ENCODE measurements around the gene PSMA2.
A peak's percentile ranks its signal among the peaks of the same experiment; 100 is the strongest.

The PSMA2 gene

DNA sequence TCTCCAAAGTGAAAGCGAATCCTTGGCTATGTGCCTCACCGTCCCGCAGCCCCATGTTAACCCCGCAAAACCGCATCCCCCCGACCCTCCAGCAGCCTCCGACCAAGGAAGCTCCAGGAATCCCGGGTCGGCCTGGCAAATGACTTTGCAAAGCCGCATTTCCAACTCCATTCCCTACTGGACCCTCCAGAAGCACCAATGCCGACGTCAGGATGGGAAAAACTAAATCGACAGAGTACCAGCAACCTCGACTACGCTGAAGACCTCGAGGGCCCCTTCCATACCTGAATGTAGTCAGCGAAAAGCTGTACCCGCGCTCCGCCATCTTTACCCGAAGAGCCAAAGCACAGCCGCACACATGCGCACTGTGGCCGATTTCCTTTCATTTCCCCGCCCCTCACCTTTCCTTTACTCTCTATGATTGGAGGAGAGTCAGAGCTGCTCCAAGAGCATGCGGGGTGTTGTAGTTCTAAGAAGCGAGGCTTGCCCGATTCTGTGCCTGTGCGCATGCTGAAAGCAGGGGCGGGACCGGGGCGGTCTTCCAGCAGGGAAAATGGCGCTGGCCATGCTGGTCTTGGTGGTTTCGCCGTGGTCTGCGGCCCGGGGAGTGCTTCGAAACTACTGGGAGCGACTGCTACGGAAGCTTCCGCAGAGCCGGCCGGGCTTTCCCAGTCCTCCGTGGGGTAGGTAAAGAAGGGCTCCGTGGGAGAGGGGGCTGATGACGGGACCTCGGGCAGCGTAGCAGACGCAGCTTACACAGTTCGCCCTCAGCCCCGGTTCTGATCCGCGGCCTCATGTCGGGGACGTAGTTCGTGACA is at the start of gene PSMA2, which contains the start of gene MRPL32:
TSS of gene PSMA2 (minus strand) at position 341 of the 818 bp plus-strand sequence. CDS start at position 325, 16 bp downstream.
TSS of gene MRPL32 (plus strand) at position 543 of the 818 bp plus-strand sequence. CDS start at position 554, 11 bp downstream.
- peak; percentile 93 for DNase-seq

DNA sequence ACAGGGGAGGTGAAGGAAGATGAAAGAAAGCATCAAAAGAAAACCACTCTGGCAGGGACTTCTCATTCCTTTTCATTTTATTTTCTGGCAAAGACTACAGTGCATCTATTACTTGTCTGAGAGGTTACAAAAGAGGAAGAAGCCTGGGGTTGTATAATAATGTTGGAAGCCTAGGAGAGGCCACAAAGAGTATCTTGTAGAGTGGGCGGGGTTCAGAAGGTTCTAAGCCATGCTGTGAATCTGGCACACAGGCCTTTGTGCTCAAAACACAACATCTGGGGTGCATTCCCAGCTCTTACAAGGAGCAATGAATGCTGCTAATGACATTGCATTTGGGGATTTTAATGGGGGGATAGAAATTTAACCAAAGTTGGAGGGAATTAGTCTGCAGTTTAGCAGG is 49.6 kb upstream of the PSMA2 start:
- no peak for DNase-seq

DNA sequence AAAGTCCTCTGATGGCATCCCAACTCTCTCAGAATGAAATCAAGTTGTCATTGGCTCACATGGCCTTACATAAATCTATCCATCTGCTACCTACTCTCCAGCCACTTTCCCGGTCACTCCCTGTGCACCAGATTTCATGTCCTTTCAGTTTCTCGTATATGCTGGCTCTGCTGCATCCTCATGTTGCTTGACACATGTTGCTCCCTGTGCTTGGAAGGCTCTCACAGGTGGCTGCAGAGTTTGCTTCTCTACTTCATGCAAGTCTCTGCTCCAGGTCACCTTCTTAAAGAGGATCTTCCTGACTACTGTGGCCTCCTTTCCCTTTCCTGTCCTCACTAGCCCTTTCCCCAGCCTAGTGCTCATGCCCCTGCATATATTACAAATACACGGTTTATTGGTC is 48.5 kb upstream of the PSMA2 start:
- DNase-seq = no peak

DNA sequence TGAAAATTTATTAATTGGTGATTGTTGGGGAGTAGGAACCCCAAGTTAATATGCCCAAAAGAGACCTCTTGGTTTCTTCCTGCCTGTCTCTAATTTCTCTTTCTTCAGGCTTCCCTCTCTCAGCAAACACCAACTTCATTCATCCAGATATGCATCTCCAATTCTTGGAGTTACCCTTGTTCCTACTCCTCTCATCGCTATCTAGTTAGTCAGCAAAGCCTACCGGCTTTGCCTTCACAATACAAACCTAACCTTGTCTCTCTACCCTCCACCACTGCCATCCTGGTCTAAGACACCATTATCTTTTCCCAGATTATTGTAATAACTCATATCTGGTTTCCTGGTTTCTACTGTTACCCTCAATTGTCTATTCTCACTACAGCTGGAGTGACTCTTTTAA is 48.1 kb upstream of the PSMA2 start:
- no peak for DNase-seq

GRCh38 chr7:42978496-42978895 is 46.5 kb upstream of the PSMA2 start:
- no peak for DNase-seq

- DNase-seq = no peak
Measured at GRCh38 chr7:42976371-42976770, 44.4 kb upstream of the PSMA2 start.

- no peak for DNase-seq
Measured at GRCh38 chr7:42972699-42973500, 40.9 kb upstream of the PSMA2 start.

GRCh38 chr7:42967391-42967790 is 35.4 kb upstream of the PSMA2 start:
- DNase-seq = no peak

DNA sequence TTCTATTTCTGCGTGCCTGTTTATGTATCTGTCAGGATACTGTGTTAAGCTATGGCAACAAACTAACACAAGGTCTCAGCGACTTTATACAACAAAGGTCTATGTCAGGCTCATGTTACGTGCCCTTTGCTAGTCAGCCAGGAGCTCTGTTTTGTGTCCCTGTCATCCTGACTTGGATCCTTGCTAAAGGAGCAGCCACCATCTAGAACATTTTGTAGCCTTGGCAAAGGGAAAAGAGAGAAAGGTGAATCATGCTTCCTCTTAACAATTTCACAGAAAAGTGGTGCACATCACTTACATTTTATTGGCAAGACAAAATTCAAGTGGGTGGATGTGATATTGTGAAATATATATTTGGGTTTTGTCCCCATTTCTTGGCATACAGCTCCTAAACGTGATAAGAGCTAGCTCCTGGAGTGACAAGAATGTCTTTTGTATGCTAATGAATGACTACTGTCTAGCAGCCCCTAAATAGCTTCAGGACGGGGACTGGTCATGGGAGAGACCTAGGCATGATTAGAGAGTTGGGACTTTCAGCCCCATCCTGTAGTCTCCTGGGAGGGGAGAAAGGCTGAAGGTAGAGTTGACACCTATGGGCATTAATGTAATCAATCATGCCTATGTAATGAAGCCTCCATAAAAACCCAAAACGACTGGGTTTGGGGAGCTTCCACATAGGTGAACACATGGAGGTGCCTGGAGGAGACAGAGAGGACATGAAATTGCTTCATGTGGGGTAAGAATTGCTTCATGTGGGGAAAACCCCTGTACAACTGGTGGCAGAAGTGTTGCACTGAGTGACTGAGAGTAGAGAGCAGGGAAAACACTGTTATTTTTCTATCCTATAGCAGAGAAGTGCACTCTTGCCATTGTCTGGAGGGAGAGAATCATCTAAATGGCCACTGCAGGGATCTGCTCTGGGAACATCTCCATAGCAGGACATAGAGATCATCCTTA is 33.2 kb upstream of the PSMA2 start:
- no peak for DNase-seq

DNA sequence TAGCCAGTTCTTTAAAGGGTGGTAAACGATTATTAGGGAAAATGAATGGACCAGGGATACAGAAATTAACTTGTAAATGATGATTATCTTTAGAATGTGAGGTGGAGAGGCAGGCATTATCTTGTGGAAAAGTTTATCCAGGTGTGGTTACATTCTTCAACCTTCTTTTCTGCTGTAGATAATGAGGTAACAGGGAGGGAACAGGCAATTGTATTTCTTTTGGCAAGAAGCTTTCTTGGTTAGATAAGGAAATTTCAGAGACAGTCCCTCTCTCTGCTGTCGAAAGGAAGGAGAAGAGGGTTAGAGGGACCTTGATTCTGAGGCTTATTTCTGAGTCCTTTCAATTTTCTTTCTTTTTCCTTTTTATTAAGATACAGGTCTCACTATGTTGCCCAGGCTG is 32.3 kb upstream of the PSMA2 start:
- no peak for DNase-seq

- no peak for DNase-seq
Measured at GRCh38 chr7:42961170-42961569, 29.2 kb upstream of the PSMA2 start.

GRCh38 chr7:42960762-42961161 is 28.8 kb upstream of the PSMA2 start:
- no peak for DNase-seq

DNA sequence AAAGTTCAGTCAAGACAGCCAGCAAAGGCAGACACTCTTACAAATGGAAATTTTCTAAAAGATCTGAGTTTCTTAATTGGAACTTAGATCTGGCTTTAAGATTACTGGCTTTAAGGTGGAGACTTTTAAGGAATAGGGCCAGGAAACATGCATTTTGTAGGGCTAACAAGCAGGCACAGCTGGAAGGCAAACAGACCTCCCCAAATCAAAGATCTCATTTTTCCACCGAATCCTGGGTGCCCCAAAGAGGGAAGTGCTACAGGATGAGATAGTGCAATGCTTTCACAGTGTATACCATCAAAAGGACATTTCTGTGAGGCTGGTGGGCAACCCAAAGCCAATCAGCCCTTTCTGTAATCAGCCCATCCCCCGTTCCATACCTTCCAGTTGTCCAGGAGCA is 27.6 kb upstream of the PSMA2 start:
- DNase-seq = no peak

- DNase-seq = no peak
Measured at GRCh38 chr7:42956062-42956461, 24.1 kb upstream of the PSMA2 start.

DNA sequence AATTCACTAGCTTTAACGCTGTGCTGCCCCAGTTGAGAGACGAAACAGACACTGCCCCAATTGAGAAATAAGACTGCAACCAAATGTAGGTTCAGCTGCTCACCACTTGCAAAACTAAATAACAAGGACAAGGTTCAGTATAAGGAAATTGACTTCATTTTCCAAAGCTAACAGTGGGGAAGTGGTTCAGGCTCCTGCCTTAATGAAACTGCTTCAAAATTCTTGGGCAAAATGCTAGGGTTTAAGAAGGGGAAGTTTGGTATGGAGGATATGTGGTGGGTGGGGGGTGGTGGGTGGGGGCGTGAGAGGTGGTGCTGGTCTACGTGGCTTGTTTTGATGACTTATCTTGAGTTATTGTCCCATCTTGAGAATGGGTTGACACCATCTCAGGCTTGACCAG is 22.0 kb upstream of the PSMA2 start:
- DNase-seq = no peak

- DNase-seq = no peak
Measured at GRCh38 chr7:42952328-42952727, 20.4 kb upstream of the PSMA2 start.

DNA sequence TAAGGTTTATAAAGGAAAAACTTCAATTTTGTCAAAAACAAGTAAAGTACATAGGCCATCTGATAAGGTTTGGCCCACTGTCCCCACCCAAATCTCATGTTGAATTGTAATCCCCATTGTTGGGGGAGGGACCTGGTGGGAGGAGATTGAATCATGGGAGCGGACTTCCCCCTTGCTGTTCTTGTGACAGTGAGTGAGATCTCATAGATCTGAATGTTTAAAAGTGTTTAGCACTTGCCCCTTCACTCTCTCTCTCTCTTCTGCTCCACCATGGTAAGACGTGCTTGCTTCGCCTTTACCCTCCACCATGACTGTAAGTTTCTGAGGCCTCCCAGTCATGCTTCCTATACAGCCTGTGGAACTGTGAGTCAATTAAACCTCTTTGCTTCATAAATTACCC is 18.4 kb upstream of the PSMA2 start:
- no peak for DNase-seq

DNA sequence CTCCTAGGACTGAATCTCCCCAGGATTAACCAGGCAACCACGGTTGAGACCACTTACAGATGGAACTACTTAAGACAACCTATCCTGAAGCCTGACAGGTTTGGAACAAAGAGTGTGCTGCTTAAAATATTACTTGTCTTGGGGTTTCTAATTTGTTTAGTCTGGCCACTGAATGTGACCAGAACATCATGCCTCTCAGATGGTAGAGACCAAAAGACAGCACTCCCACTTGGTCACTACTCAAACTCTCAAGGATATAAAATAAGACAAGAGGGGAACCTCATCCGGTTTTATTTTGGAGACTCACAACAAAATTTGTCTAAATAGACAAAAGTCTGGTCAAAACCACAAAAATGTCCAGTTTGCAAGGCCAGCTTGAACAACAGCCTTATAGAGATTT is 15.5 kb upstream of the PSMA2 start:
- no peak for DNase-seq

DNA sequence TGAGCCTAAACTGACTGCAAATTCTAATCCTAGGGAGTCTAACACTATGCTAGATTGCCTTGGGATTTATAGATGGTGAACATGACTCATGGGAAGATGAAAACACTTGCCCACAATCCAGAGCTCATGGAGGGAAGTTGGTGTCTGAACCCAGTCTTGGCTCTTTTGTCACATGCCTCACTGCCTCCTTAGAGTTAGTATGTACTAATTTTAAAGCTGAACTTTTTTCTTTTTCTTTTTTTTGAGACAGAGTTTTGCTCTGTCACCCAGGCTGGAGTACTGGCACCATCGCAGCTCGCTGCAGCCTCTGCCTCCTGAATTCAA is 14.6 kb upstream of the PSMA2 start:
- no peak for DNase-seq

DNA sequence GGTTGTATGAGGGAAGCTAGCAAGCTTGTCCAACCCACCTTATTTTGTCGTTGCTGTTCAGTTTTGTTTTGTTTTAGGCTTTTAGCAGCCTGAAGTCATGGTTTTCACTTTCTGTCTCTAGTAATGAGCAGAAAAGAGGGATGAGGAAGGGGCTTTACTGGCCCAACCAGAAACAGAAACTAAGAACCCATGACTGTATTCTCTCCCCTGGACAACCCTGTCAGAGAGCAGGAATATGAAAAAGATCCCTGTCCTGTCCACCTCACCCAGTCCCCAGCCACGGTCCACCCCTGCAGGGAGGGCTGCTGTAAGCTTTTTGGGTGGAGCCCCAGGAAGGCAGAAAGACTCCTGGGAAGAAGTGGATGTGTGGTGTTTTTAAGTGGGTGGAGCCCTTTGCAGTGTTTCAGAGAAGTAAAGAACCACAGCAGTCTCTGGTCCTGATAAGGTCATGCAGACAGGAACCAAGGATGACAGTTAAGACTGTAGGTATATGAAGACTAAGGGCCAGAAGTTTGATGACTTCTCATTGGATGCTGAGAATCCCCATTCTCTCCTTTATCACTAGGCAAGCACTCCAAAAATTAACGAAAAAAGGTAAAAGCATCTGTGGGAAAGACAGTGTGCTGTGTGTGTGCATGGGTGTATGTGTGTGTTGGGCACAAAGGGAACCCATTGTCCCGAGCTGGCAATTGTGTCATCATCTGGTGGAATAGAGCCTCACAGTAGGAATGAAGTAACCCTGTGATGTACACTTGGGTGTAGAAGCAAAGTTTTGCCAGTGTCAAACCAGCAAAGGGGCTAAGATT is 14.1 kb upstream of the PSMA2 start:
- DNase-seq = no peak

GRCh38 chr7:42940985-42941847 is 9.2 kb upstream of the PSMA2 start:
- peak; percentile 70 for DNase-seq
